GDM1 (cell line): ENCODE results near the gene SLC12A6.

Experiments
- DNase-seq: peaks from one replicate; lab custom pipeline; 2025; lab: John Stamatoyannopoulos, UW

The SLC12A6 gene

DNA sequence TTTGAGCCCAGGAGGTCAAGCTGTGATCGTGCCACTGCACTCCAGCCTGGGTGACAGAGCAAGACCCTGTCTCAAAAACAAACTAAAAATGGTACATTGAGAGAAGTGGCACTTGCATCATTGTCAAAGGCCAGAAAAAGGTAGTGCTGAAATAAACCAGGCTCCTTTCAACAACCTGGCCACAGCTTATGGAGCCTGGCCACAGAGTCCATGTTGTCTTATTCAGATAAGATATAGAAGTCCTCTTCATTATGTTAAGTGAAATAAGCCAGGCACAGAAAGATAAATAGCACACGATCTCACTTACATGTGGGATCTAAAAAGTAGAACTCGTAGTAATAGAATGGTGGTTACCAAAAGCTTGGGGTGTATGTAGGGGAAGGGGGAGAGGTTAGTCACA lies 78.0 kb downstream of the SLC12A6 start:
- no peak for DNase-seq

DNA sequence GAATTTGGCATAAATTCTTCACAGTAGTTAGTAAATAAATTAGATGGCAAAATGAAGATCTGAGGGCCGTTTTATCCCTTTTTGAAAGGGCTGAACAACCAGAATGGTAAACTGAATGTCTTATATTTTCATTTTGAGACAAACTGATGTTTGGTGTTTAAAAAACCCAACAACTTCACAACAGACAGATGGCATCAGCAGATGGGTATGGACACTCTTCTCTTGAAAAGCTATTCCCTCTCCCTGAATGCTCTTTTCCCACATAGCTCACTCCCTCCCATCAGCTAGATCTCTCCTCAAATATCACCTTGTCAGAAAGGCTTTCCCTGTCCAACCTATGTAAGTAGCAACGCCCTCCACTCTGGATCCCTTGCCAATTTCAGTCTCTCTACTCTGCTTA lies 79.4 kb downstream of the SLC12A6 start:
- DNase-seq, result no peak

DNA sequence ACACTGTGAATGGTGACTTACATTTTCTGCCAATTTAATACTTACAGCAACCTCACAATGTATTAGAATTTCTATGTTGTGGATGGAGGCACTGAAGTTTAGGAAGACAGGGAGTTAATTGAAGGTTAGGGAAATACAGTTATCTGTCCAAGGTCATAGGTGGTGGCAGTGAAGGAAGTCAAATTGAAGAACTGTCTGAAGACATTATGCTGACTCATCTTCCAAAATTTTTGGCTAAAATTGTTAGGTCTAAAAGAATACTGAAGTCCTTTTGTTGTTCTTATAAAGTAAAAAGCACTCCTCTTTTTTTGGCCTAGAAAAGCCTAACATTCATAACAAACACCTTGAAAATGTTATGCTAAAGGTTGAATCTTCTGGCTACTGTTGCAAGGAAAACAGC lies 85.0 kb downstream of the SLC12A6 start:
- no peak for DNase-seq

DNA sequence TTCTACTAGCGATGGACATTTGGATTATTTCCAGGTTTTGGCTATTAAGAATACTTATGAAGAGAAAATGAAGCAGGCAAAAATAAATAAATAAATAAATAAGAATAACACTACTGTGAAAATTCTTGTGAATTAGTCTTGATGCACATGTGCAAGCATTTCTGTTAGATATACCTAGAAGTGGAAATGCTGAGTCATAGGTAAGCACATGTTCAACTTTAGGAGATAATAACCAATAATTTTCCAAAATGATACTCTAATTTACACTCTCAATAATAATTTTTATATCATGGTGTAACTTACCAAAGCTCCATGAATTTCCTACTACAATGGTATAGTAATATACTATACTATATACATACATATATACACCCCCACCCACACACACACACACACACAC lies 89.4 kb downstream of the SLC12A6 start:
- DNase-seq, result no peak

GRCh38 chr15:34246276-34246976 lies 91.2 kb downstream of the SLC12A6 start:
- DNase-seq, result no peak

- DNase-seq, result no peak
Observed at GRCh38 chr15:34243226-34243625, 94.4 kb downstream of the SLC12A6 start.

GRCh38 chr15:34242331-34242710 lies 95.3 kb downstream of the SLC12A6 start:
- DNase-seq, result no peak

DNA sequence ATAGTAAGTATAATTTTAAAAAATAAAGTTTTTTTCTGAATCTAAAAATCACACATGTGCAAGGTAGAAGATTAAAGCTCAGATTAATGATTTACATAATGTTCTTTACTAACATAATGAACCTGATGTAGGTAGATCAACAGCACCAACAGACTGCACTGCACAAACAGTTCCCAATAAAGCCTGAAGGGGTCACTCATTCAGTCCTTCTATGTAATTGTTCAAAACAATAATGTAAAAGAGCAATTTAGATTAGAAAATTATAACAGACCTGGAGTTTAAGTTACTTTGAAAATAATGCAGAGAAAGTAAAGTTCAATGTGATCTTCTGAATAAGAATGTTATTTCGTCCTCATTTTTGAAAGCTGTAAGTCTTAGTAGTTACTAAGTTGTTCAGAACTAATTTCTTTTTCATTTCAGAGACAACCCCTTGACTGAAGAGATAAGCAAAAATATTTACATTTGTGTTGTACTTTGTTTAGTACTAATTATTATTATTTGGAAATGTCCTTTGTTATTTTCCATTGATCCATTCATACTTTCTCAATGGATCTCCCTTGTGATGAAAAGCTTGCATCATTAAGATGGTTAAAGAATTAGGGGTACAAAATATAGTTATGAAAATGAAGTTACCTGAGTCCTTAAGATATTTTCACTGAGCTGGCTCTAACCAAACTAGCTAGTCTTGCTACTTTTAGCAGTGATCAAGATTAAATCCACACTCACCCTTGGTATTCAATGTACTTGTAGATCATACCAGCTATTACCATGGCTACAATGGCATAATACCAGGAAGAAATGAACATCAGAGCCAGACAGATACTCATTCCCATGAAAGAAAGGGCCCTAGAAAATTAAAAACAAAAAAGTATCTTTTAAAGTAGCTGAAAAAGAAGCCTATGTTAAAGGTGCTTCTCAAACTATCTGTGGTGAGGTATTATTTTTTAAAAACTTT lies 95.9 kb downstream of the SLC12A6 start:
- peak; percentile 5 for DNase-seq

DNA sequence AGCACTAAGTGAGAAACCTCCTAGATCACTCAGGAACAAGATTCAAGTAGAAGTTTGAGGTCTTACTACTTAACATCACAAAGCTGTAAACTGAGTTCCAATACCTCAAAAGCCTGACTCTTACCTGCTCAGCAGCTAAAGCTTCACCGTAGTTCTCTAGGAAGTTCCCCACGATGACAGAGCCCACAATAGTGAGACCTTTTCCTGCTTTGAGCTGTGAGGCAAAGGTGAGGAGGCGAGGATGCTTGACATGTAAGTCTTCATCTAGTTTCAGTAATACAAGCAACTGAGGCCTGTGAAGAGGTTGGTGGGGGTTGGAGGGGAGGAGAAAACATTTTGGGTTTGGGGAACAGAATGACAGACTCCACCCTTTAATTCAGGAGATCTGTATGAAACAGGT lies 97.0 kb downstream of the SLC12A6 start:
- DNase-seq, result no peak

- no peak for DNase-seq
Observed at GRCh38 chr15:34239151-34239808, 98.3 kb downstream of the SLC12A6 start.

GRCh38 chr15:34233614-34234013 lies 104.0 kb downstream of the SLC12A6 start:
- no peak for DNase-seq

GRCh38 chr15:34223904-34224596 lies 113.5 kb downstream of the SLC12A6 start:
- peak; percentile 4 for DNase-seq

DNA sequence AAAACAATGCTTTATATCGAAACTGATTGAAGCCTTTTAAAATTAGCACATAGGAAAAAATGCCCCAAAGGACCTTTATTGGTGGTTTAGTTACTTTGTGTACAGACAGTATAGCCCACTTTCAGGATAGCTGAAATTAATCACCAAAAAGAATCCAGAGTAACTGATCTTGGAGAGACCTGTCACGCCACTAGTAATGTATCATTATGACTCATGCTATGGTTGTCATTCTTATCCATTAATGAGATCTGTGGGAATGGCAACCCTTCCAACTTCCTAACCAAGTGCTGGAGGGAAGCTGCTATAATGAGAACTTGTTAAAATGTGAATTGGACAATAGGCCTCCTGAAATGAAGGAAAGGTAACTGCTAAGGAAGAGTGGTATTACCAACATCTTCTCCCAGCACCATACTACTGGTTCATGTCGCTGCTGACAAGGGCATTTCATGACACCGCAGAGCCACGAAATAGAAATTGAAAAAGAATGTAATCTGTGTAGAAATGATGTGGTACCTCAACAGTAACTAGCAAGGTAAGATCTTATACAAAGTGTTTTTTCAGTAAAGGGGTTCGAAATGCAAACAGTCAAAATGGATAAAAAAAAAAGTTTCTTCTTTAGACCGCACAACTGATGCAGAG lies 119.9 kb downstream of the SLC12A6 start:
- DNase-seq, result no peak

DNA sequence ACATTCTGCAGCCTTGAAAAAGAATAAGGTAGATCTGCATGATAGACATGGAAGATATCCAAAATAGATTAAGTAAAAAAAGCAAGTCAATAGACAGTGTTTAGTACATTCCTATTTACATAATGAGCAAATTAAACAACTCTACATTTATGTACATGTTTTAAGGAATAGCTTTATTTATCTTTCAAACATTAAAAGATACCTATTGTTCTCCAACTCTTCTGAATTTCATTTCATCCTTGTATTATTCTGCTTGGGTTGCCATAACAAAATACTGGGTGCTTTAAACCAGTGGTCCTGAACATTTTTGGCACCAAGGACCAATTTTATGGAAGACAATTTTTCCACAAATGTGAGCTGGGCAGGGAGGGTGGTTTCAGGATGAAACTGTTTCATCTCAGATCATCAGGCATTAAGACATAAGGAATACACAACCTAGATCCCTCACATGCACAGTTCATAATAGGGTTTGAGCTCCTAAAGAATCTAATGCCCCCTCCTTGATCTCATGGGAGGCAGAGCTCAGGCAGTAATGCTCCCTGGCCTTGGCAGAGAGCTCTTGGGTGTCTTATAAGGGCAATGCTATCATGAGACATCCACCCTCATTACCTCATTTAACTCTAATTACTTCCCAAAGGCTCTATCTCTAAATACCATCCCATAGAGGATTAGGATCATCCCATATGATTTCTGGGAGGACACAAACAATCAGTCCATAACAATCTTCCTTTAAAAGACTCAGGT lies 120.9 kb downstream of the SLC12A6 start:
- no peak for DNase-seq

DNA sequence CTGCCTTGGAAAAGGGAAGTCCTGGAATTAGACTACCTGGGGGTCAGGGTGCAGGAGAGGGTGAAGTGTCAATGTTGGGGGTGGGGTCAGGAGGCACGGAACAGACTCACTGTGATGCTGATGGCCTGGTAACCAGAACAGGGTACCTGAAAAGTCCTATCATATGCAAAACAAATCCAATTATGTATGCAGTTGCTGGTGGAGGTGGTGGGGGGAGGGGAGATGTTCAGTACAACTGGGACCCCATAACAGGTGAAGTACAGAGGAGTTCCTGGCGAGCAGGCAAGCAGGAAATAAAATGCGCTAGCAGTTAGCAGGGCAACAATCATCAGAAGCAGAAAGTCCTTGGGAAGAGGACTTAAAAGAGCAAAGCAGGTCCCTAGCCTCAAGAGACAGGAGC lies 123.4 kb downstream of the SLC12A6 start:
- no peak for DNase-seq

DNA sequence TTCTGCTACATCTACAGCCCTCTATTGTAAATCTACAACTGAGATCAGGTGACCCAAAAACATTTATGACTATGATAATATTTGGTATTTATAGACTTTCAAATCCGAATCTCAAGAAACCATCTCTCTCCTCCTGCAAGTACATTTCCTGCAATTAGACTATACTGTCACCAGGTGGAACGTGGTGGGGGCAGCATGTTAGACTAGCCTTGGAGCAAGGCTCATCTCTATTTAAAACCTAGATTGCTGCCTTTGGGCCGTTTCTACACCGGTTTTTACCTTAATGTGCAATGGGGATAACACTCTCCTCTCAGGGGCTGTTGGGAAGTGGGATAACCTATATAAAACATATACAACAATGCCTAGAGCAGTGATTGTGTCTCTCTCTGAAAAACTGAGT lies 123.9 kb downstream of the SLC12A6 start:
- DNase-seq, result no peak

- peak; percentile 93 for DNase-seq
Observed at GRCh38 chr15:34209421-34210282, 127.9 kb downstream of the SLC12A6 start, which contains the start of gene KATNBL1. Gene KATNBL1 (minus strand): TSS chr15:34210096. CDS start chr15:34163676, 46,420 bp downstream.

DNA sequence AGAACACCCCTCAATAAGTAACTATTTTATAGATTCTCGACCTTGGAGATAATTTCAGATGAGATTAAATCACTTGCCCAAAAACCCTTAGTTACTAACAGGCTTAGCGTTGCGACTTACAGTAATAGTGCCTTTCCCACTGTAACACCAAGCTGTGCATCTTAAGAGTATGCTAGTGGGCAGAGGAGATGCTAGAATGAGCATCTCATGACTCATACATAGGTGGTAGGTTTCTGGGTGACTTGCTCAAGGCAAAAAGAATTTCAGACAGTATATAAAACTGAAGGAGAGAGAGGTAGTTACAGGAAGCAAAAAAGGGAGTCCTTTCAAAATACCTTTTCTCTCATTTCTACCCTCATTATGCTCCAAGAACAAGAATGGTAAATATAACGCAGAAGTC lies 131.6 kb downstream of the SLC12A6 start:
- no peak for DNase-seq

DNA sequence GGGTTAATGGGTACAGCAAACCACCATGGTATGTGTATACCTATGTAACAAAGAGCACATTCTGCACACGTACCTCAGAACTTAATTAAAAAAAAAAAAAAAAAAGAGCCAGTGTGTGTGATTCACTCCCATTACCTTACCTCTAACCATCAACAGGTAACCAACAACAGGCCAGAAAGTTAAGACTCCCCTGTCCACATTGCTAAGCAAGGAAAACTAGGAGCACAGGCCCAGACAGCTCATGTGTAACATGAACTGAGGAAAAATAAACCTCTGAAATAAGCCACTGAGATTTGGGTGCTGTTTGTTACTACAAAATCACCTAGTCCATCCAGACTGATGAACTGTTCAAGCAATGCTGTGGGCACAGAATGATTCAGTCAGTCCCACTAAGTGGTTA lies 133.6 kb downstream of the SLC12A6 start:
- no peak for DNase-seq

DNA sequence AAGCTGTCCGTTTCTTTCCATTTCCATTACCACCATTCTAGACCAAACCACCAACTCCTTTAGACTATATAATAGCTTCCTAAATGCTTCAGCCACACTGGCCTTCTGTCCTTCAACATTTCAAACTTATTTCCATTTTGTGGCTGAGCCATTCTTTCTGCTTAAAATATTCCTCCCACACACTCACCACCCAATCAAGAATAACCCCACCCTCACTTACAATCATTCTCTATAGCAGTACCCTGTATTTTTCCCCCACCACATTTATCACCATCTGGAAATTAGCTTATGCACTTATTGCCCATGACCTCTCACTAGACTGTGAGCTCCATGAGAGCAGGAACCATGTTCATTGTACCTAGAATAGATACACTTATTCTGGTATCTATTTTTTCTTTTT lies 134.3 kb downstream of the SLC12A6 start:
- no peak for DNase-seq
